GM10248 (cell line): ENCODE measurements around the gene KSR1.

ENCODE experiments used
- CTCF ChIA-PET: fragments of 300-600 bp; sonication (Branson Sonifier 250); formaldehyde crosslinking; extraction: SDS; loops from one replicate; lab custom pipeline; 2021; ENCODE audit warnings: antibody characterized with exemption; lab: Yijun Ruan, JAX
- POLR2A ChIA-PET: fragments of 350-650 bp; sonication (Branson Sonifier 250); formaldehyde crosslinking; extraction: SDS; loops from one replicate; lab custom pipeline; 2020; ENCODE audit warnings: antibody characterized with exemption; lab: Yijun Ruan, JAX
- DNase-seq: peaks from one replicate; pipeline ENCODE4 v3.0.0; 2012; ENCODE audit errors: extremely low spot score
- CTCF ChIP-seq: IDR thresholded peaks from 2 replicates; pipeline ENCODE4 v1.5.1; 2012; ENCODE audit warnings: mild to moderate bottlenecking, low read depth; ENCODE audit errors: extremely low read depth, missing control alignments, control extremely low read depth

The KSR1 gene

GRCh38 chr17:27588354-27588753, 132.1 kb downstream of the KSR1 start:
- TF ChIP-seq CTCF: no peak
- ChIA-PET CTCF (interaction anchor here (0.9 to 10.1 kb wide), 7 partner anchors 13 to 350 kb away, joined by 3 to 140 read pairs (median 3); partner anchors contain the start of gene KSR1), POLR2A (no interaction called here)
- DNase-seq: no peak

- ChIA-PET POLR2A (no interaction called here), CTCF (interaction anchor here (1.4 to 10.1 kb wide), 4 partner anchors 11 to 354 kb away, joined by 3 to 140 read pairs (median 3); no protein-coding TSS in a partner anchor)
- TF ChIP-seq CTCF: no peak
- DNase-seq: no peak
These were observed 134.6 kb downstream of the KSR1 start for GRCh38 chr17:27590864-27591263.

- CTCF ChIA-PET: interaction anchor here (1.4 to 10.1 kb wide), 5 partner anchors 10 to 355 kb away, joined by 3 to 140 read pairs (median 3); no protein-coding TSS in a partner anchor
- no peak for DNase-seq
- POLR2A ChIA-PET: no interaction called here
- TF ChIP-seq CTCF: no peak
These were observed 135.7 kb downstream of the KSR1 start for GRCh38 chr17:27591986-27592385.

- DNase-seq: no peak
- CTCF ChIA-PET: interaction anchor here (2.1 to 10.1 kb wide), 2 partner anchors 8 to 13 kb away, joined by 6 to 140 read pairs; no protein-coding TSS in a partner anchor
- POLR2A ChIA-PET: no interaction called here
- no peak for TF ChIP-seq CTCF
These were observed 137.1 kb downstream of the KSR1 start for GRCh38 chr17:27593232-27593856.

GRCh38 chr17:27593857-27594255, 137.6 kb downstream of the KSR1 start:
- ChIA-PET CTCF (interaction anchor here (2.1 to 10.1 kb wide), 2 partner anchors 8 to 13 kb away, joined by 6 to 140 read pairs; no protein-coding TSS in a partner anchor), POLR2A (no interaction called here)

GRCh38 chr17:27595208-27595607, 139.0 kb downstream of the KSR1 start:
- TF ChIP-seq CTCF: no peak
- ChIA-PET POLR2A (no interaction called here), CTCF (interaction anchor here (1.0 to 11.3 kb wide), 8 partner anchors 13 to 359 kb away, joined by 3 to 125 read pairs (median 6); no protein-coding TSS in a partner anchor)
- no peak for DNase-seq

More at GRCh38 chr17:27593857-27594255, 137.6 kb downstream of the KSR1 start:
- no peak for DNase-seq
- no peak for TF ChIP-seq CTCF
